T-helper 2 cell (primary cell): Measurements from ENCODE around the gene MTG2.

Source experiments
- DNase-seq, 5 experiments: peaks; one replicate each; pipeline versions ENCODE4 v3.0.0 to v3.0.0-alpha.2; 2012 to 2022

The MTG2 gene

DNA sequence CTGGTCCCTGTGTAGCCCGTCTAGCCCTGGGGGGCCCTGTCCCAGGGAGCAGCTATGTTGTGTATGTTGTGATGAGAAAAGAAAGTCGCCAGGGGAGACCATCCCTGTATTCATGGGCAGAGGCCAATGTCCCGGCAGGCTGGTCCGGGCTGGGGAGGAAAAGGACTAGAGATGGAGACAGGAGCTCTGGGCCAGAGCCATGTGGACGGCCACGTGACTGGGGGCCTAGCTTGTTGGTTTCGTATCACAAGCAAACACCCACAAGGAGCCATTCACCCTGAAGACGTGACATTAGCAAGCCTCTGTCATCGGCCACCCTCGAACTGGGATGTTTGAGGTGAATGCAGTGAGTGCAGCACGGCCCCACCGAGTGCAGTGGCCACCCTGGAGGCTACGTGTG is 40.1 kb downstream of the MTG2 start:
- no peak for DNase-seq

DNA sequence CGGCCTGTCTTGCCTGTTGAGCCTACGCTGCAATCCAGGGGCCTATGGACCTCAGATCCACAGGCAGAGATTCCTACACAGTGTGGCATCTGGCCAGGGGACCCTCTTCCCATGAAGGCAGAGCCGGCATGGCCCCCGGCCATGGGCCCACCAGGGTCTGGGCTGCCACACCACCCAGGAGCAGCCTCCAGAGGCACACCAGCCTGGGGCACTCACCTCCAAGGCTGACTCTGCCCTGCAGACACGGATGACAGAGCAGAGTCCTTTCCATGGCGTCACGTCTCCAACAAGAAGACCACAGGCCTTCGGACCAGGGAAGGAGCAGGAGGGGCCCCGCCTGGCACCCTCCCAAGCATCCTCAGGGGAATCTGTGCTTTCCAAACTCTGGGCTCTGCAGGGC is 40.7 kb downstream of the MTG2 start:
- no peak for DNase-seq

- no peak for DNase-seq
Measured at GRCh38 chr20:62224113-62224855, 41.5 kb downstream of the MTG2 start.

DNA sequence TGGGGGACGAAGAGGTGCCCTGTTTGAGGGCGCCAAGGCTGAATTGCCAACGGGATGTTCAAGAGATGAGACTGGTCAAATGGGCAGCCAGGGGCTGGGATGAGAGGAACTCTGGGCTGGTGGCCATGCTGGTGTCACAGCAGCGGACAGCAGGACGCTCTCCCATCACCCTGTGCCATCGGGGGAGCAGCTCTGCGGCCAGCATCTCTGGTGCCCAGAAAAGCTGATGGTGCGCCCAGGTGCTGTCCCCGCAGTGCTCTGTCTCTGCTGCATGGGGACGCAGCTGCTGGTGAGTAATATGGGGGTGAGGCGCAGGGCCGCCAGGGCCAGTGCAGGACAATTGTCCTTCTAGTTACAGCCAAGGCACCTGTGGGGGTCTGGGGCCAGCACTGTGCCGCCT is 42.2 kb downstream of the MTG2 start:
- no peak for DNase-seq

- DNase-seq, result no peak
Measured at GRCh38 chr20:62225820-62226635, 43.2 kb downstream of the MTG2 start.

DNA sequence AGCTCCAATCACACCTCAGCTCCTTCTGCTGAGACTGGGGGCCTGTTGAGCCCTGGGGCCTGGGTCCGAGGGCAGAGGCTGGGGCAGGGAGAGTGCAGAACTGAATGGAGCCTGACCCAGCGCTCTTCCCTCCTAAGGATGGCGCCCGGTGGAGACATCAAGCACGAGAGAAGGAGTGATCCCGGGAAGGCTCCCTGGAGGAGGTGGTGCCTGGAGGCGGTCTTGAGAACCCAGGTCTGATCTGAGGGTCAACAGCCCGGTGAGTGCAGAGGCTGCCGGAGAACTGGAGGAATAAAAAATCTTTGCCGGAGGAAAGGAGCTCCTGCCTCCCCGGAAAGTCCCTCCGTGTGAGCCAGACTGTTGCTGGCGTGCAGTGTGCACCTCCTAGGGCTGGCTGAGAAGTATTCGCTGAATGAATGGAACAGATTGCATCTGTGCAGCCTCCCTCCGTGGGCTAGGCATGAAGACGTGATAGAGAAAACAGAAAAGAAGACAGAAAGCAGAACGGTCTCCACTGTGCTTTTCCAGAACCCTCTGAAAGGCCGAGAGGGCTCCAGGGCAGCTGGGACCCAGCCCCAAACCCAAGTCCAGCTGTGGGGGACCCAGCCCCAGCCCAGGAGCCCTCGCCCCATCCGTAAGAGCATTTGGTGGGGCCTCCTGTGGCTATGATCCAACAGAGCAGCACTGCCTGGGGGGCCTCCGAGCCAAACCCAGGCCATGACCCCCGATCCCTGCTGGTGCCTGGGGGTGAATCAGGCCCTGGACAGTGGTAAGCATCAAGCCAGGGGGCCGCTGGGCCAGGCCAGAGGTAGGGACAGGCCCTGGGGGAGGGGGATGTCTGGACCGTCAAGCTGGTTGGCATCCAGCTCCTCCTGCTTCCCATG is 44.1 kb downstream of the MTG2 start:
- DNase-seq, result no peak

GRCh38 chr20:62227591-62227976 is 44.8 kb downstream of the MTG2 start:
- DNase-seq, result no peak

DNA sequence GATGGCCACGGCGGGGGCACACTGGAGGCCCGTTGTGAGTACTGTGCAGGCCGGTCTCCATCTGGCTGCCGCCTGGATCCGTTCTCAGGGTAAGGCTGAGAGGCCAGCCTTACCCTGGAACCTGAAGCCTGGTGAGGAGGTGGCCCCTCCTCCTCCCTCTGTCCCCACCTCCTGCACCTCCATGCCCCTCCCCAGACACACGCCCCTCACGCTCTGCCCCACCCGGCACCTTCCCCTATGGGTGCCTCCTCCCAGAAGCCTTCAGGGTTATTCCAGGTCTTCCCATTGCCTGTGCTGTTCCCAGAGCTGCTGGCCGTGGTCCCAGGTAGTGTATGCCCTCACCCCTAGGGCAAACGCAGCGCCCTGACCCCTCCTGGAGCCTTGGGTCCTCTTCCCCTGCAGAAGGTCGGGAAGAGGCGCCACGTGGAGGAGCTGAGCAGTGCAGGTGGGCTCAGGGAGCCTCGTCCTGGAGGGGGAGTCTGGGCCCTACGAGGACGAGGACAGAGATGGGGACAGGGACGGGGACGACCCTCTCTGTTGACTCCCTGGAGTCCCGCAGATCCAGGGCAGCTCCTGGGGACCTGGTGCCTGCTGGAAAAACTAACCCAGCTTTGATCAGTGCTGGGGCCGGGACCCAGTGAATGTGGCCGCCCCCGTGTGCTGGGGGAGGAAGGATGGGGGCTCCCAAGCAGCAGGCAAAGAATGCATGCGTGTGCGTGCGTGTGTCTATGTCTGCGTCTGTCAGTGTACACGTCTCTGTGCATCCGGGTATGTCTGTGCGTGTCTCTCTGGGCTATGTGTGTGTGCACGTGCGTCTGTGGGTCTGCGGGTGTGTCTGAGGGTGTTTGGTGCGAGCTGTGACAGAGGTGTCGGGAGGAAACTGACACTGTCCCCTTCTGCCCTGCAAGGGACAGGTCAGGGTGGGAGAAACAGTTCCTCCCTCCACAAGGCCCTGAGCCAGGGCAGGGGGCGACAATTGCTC is 45.4 kb downstream of the MTG2 start:
- no peak for DNase-seq

DNA sequence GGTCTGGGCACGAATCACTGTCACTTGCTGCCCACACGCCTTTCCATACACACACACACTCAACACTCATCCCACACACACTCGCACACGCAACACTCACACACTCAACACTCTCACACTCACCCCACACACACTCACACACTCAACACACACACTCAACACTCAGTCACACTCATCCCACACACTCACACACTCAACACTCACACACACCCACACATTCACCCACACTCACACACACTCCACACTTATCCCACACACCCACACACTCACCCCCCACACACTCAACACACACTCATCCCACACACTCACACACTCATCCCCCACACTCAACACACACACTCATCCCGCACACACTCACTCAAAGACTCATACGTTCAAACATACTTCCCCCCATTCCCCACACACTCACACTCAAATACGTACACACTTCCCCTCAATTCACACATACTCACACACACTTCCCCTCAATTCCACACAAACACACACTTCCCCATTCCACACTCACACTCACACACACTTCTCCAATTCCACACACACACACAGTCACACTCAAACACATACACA is 46.2 kb downstream of the MTG2 start:
- no peak for DNase-seq

DNA sequence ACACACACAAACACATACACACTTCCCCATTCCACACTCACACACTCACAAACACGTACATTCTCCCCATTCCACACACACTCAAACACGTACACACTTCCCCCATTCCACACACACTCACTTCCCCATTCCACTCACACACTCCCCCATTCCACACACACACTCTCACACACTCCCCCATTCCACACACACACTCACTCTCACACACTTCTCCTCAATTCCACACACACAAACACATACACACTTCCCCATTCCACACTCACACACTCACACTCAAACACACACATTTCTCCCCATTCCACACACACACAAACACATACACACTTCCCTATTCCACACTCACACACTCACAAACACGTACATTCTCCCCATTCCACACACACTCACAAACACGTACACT is 46.8 kb downstream of the MTG2 start:
- DNase-seq, result no peak

- no peak for DNase-seq
Measured at GRCh38 chr20:62230276-62230675, 47.4 kb downstream of the MTG2 start.

- no peak for DNase-seq
Measured at GRCh38 chr20:62230696-62231095, 47.9 kb downstream of the MTG2 start.

DNA sequence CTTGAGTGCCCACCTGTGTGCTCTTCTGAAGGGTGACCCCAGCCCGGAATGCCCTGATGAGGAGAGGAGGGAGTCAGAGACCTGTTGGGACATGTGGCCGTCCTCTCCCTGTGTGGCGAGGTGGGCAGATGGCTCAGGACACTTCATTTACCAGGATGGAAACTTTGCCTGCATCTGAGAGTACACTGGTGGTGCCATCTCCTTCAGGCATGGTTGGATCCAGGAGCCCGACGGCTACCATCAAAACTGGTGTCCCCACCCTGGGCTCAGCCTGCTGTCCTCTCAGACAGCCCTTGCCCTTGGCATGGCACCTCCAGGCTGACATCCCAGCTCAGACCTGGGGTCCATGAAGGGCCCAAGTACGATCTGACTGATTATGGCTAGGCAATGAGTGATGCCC is 48.5 kb downstream of the MTG2 start:
- no peak for DNase-seq

- DNase-seq, result no peak
Measured at GRCh38 chr20:62232194-62232593, 49.4 kb downstream of the MTG2 start.

- no peak for DNase-seq
Measured at GRCh38 chr20:62232770-62233645, 50.2 kb downstream of the MTG2 start.

- DNase-seq, result no peak
Measured at GRCh38 chr20:62233684-62234083, 50.9 kb downstream of the MTG2 start.

GRCh38 chr20:62234339-62234738 is 51.5 kb downstream of the MTG2 start:
- DNase-seq, result no peak

DNA sequence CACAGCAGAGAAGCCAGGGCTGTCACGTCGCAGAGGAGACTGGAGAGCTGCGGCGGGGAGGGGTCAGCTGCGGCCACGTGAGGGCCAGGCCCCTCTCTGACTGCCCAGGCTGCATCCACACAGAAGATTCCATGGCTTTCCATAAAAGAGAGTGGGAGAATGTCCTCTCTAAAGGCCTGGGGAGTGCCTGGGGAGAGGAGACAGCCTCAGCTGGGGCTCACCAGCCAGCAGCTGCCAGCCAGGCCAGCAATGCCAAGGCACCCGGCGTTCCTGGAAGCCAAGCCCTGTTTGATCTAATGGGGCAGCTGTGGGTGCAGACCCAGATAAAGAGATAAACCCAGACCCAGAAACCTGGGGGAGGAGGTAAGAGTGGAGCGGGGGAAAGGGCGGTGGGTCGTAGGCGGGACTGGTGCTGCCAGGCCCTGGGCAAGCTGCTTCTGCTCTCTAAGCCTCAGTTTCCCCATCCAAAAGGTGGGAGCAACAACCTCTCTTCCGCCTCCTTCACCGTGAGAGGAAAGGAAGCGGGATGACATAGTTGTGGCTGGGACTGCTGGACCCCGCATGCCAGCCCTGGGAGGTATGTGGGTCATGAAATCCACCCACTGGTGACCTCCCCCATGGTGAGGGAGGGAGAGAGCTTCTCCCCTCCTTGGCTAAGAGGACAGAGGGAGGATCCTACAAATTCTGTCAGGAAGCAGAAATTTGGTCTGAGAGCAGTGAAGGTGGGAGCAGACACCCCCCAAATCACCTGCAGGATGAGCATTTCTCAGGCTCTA is 52.4 kb downstream of the MTG2 start:
- no peak for DNase-seq

DNA sequence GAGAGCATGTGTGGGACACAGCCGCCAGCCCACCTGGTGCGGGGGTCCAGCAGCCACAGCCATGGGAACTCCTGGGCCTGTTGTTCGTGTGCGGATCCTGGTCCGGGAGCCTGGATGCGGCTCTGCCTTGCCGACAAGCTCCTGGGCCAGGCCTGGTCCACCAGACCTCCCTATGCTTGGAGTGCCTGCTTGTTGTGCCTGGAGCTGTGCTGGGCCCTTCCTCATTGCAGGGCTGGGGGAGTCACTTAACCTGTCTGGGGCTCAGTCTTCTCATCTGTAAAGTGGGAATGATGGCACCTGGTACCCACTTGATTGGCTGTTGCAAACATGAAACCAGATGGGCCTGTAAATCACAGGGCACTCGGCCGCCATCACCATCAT is 52.9 kb downstream of the MTG2 start:
- no peak for DNase-seq

GRCh38 chr20:62236200-62236599 is 53.4 kb downstream of the MTG2 start:
- no peak for DNase-seq
